ENCODE data around the gene C22orf39.
"Not testable (repeated sequence)": the region's sequence is repeated elsewhere in the genome, so short reads cannot be mapped to it uniquely, and the experiment has no call there.

C22orf39 gene

DNA sequence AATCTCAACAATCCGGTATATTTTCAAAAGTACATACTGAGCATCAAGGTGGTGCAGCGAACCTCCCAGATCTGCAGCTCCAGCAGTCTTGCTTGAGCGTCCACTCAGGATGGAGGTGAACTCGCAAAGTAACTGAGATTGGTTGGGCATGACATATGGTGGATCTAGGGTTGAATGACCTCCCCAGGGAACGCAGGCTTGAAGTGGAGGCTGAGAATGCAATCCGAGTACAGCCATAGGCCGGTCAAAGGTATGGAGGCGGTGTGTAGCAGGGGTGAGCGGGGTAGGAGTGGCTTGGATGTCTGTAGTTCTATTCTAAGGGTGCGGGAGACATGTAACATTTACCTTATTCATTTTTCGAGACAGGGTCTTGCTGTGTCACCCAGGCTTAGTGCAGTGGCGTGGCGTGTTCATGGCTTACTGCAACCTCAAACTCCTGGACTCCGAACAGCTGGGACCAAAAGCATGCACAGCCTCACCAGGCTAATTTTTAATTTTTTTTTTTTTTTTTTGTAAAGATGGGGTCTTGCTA is 631 bp upstream of the C22orf39 start:
- H3K4me3 ChIP-seq (ENCODE audit: control insufficient read depth, low read depth, low read length) = peak overlapping the region; percentile 73
- TF ChIP-seq, protein P1, sequence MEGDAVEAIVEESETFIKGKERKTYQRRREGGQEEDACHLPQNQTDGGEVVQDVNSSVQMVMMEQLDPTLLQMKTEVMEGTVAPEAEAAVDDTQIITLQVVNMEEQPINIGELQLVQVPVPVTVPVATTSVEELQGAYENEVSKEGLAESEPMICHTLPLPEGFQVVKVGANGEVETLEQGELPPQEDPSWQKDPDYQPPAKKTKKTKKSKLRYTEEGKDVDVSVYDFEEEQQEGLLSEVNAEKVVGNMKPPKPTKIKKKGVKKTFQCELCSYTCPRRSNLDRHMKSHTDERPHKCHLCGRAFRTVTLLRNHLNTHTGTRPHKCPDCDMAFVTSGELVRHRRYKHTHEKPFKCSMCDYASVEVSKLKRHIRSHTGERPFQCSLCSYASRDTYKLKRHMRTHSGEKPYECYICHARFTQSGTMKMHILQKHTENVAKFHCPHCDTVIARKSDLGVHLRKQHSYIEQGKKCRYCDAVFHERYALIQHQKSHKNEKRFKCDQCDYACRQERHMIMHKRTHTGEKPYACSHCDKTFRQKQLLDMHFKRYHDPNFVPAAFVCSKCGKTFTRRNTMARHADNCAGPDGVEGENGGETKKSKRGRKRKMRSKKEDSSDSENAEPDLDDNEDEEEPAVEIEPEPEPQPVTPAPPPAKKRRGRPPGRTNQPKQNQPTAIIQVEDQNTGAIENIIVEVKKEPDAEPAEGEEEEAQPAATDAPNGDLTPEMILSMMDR (conservative IDR thresholded peaks at IDR 0.05; ENCODE audit: control insufficient read depth, insufficient read depth, low read depth, low read length) = no peak
- peak; percentile 93 for DNase-seq (ENCODE audit: low read depth)

DNA sequence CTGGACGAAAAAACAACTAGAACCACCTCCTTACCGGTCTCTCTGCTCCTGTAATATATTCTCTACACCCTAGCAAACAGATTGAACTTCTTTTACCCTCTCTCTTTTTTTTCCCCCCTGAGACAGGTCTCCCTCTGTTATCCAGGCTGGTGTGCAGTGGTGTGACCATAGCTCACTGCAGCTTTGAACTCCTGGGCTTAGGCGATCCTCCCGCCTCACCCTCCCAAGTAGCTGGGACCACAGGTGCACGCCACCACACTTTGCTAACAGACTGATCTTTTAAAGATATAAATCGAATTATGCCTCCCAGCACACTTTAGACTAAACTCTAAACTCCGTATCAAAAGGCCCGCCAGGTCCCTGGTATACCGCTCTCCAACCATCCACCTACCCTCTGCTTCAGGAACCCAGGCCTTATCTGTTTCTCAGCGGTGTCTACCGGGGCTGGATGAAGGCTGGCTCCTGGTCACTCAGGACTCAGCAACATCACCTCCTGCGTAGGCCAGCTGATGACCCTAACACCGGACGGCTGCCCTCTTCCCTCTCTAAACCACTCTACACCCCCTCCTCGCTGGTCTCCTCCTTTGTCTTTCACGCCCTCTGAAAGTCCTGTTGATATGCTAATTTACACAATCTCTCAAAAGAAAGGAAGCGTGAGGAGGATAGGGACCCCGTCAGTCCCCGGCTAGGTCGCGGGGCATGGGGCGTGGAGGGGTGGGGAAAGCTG is 745 bp downstream of the C22orf39 start:
- TF ChIP-seq, protein P1 (conservative IDR thresholded peaks at IDR 0.05; ENCODE audit: control insufficient read depth, insufficient read depth, low read depth, low read length) = no peak
- H3K4me3 ChIP-seq (ENCODE audit: control insufficient read depth, low read depth, low read length) = peak overlapping the region; percentile 73
- DNase-seq (ENCODE audit: low read depth) = peak; percentile 17

DNA sequence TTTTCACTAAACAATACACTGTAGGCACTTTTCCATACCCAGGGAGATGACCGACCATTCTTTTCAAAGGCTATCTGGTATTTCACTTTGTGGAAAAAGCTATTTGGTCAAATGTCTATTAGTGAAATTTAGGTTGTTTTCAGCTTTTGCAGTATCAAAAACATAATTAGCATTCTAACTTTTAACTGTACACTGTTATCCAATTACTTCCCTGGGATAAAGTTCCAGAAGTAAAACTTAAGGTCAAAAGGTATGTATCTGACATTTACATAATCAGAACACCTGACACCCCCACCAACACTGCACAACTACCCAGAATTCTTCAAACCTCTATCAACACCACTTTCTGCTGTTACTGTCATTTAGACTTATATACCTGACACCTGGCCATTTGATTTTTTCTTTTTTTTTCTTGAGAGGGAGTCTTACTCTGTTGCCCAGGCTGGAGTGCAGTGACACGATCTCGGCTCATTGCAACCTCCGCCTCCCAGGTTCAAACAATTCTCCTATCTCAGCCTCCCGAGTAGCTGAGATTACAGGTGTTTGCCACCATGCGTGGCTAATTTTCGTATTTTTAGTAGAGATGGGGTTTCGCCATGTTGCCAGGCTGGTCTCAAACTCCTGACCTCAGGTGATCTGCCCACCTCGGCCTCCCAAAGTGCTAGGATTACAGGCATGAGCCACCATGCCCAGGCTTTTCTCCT is 2.1 kb downstream of the C22orf39 start:
- DNase-seq (ENCODE audit: low read depth); H3K4me3 ChIP-seq (ENCODE audit: control insufficient read depth, low read depth, low read length): not testable (repeated sequence)

DNA sequence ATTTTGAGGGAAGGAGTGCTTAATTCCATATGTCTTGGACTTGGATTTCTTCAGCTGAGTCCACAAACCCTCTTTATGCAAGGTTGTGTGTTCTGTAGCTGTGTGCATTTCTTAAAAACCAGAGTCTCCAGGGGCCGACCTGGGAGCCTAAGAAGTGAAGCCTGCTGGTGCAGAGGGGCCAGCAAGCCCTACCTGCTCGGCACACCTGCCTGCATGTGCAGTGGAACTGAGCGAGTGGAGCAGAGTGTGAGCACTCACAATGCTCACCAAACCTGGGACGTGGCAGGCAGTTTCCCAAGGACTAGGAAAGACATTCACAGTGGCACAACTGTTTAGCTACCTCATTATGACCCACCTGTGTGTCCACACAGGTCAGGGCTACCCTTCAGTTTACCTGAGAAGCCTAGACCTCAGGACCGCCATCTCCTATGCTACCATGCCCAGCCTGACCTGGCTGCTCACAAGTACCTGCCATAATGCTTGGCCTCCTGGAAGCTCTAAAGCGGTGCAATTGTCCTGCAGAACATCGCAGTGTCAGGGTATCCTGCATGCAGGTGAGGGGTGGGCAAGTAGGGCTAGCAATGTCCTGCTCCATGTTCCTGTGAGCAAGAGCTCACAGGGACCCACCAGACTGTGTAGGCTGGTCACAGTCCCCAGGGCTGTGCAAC is 3.8 kb downstream of the C22orf39 start:
- TF ChIP-seq, protein P1 (conservative IDR thresholded peaks at IDR 0.05; ENCODE audit: control insufficient read depth, insufficient read depth, low read depth, low read length) = no peak
- DNase-seq (ENCODE audit: low read depth) = no peak
- H3K4me3 ChIP-seq (ENCODE audit: control insufficient read depth, low read depth, low read length) = no peak overlapping the region

DNA sequence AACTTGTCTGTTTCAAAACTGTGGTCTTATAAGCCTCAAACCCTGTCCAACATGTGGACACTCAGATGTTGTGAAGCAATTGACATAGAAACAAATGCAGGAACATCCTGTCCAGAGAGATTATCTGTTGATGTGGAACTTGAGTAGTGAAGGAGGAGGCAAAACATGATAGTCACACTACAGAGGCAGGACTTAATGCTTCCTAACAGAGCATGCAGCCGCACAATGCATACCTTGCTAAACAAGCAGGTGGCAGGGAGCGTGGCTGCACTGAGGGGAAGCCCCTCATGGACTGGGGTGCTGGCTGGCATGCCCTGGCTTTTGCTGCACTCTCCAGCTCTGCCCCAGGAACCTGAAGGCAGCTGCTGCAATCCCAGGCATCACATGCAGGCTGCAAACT is 5.3 kb downstream of the C22orf39 start:
- DNase-seq (ENCODE audit: low read depth) = no peak
- H3K4me3 ChIP-seq (ENCODE audit: control insufficient read depth, low read depth, low read length) = no peak overlapping the region
- TF ChIP-seq, protein P1 (conservative IDR thresholded peaks at IDR 0.05; ENCODE audit: control insufficient read depth, insufficient read depth, low read depth, low read length) = no peak

DNA sequence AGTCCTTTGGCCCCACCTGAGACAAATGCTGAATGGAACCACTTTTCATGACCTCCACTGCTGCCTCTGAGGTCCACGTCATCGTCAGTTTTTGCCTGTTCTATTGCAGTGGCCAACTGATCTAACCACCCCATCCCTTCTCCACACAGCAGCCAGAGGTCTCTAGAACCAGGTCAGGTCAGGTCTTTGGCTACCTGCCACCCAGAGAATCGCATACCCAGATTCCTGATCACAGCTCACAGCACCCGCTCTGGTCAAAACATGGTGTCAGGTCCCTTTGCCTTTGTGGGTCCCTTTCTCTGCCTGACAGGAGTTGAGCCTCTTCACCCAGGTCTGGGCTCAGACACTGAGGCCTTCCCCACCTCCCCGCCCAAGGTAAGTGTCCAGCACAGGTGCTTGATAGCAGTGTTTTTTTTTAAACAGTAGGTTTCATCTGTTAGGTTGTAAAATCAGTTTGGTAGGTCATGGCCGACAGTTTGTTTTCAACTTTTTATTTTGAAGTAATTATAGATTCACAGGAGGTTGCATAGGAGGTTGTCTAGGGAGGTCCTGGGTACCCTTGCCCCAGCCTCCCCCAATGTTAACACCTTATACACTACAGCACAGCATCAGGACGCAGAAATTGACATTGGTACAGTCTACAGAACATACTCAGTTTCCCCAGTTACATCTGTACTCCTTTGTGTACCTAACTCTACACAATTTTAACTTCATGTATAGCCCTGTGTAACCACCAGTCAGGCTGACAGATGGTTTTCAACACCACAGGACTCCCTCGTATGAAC is 6.9 kb downstream of the C22orf39 start:
- DNase-seq (ENCODE audit: low read depth) = no peak
- TF ChIP-seq, protein P1 (conservative IDR thresholded peaks at IDR 0.05; ENCODE audit: control insufficient read depth, insufficient read depth, low read depth, low read length) = no peak
- no peak overlapping the region for H3K4me3 ChIP-seq (ENCODE audit: control insufficient read depth, low read depth, low read length)

Measured in fibroblast of mammary gland (primary cell).